Suppressor macrophage (primary cell): ENCODE data around the gene TRABD2A.
A peak's percentile ranks its signal among the peaks of the same experiment; 100 is the strongest.
"Not testable (repeated sequence)": the region's sequence is repeated elsewhere in the genome, so short reads cannot be mapped to it uniquely, and the experiment has no call there.

Experiments used
- DNase-seq, 4 experiments: peaks; one replicate each; pipeline ENCODE4 v3.0.0-alpha.2; 2020 to 2022
- total RNA-seq, 17 experiments: gene quantifications; one replicate each; lab custom pipeline; 2026; ENCODE audit warnings: mixed read lengths in 6 of 17, inconsistent platforms in 3 of 17; lab: John Stamatoyannopoulos, UW

Gene TRABD2A, protein sequence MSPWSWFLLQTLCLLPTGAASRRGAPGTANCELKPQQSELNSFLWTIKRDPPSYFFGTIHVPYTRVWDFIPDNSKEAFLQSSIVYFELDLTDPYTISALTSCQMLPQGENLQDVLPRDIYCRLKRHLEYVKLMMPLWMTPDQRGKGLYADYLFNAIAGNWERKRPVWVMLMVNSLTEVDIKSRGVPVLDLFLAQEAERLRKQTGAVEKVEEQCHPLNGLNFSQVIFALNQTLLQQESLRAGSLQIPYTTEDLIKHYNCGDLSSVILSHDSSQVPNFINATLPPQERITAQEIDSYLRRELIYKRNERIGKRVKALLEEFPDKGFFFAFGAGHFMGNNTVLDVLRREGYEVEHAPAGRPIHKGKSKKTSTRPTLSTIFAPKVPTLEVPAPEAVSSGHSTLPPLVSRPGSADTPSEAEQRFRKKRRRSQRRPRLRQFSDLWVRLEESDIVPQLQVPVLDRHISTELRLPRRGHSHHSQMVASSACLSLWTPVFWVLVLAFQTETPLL
- total RNA-seq = 0.90 to 8.5 (median 2.3) reads per million in 17 experiments

DNA sequence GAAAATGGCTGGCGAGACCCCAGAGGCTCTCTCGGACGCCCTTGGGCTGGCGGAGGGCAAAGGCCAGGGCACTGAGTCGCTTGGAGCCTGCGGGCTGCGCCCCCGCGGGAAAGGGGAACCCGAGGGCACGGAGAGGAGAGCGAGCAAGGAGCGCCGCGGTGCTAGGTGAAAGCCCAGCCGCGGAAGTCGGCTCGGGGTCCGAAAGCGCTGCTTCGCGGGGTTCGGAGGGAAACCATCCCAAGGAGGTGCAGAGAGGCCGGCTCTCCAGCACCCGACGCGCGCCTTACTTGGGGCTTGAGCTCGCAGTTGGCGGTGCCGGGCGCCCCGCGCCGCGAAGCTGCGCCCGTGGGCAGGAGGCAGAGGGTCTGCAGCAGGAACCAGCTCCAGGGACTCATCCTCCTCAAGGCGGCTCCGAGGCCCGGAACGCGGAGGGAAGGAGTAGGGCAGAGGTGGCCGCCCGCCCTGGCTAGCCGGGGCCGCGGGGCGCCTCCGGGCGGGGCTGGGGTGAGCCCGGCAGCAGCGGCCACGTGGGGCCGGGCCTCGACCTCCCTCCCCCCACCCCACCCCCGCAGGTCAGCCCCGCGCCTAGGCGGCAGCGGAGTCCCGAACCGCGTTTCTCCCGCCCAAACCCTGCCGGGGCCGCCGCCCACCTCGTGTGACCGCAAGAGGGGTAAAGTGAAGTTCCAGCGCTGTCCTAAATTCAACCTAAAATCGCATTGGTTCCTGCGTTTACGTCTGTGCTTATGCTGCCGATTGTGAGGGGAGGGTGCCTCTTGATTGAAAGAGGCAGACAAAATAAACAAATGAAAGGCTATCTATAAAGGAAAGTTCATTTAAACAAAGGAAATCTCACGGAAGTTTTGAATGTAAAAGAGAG is at the start of gene TRABD2A:
Gene TRABD2A (minus strand): TSS at position 440 of the 877 bp plus-strand sequence. CDS start 45 bp downstream, at position 395.
- DNase-seq = peak; percentile 38 to 74 (median 53)

DNA sequence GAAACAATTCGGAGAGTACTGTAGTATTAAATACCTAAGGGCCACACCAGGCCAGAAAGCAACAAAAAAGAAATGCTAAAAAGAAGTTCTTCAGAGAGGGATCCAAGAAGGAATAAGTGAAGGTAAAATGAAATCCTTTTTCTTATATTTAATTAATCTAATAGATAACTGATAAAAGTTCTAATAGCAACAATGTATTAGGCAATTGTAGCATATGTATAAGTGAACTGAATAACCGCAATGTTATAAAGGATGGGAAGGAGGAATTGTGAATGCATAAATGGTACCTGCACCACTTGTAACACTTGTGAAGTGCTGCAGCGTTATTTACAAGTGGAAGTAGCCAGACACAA is 46.4 kb upstream of the TRABD2A start:
- DNase-seq = no peak

DNA sequence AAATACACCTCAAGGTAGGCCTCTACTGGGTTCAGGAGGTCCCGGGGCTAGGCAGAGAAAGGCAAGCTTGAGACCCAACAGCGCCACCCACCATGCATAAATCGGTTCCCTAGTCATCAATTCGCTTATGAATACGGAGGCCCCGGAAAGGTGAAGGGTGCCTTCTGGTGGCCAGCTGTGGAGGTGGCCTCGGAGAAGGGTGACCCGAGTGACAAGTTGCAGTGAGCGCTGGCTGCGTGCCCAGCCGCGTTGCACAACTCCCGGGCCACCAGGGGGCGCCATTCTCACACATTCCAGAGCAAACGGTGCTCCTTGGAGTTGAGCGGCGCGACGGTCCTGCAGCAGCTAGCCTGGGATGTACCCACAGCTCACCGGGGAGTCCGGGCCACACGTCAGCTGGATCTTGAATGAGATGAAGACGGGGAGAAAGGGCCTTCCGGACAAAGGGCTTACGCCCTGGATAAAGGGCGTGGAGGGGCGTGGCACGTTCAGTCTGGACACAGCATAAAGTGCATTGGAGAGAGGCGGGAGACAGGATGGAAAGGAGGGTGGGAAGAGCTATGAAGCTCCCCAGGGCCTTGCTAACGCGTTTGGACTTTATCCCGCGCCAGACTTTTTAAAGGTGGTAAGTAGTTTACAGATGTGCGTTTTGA is 45.0 kb upstream of the TRABD2A start:
- peak; percentile 97 to 99 (median 98) for DNase-seq

DNA sequence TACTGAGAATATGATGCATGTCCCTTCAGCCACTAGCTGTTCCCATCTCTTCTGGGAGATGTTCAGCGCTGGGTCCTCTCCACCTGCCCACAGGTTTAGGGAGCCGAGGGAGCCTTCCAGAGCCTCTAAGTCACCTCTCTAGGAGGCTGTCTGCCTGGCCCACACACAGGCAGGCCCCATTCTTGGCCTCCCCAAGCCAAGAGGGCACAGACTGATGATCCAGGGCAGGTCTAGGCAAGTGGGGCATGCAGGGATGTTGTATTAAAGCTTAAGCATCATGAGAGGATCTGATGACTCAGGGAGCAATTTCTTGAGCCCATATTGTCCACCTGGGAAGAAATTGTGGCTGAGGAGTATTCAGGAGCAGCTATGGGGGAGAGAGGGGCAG is 44.4 kb upstream of the TRABD2A start:
- DNase-seq = no peak

DNA sequence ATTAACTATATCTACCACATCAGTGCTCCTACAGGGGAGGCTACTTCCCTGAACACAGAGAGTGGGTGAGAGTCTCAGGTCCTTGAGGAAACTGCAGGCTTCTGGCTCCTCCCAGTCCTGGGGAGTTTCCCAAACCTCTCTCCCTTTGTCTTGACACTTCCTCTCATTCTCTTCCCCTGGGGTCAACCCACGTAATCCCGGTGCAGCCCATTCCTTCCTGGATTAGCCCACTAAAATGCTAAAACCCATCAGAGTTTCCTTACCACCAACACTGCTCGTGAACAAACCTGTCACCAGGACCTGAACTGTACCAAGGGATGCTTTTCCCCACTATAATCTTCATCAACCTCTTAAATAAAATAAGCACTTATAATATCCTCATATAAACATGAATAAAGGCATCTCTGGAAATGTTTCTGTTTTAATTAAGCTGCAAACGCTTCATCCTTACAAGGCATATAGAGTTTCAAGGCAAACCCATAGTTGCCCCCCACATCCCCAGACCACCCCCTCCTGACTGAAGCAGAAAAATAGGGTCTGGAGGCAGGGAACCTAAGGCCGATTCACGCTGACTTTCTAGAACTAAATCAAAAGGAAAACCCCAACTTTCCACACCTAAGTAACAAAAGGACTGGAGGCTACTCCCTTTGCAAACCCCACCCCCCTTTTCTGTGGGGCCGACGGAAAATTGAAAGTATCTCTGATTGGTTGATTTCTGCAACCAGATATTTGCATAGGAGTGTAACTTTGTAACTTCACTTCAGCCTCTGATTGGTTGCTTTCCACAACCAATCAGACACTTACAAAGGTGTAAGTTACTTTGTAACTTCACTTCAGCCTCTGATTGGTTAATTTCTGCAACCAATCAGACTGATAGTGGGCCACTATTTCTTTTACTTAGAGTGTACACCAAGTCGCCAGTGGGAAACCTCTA is 43.6 kb upstream of the TRABD2A start:
- DNase-seq = peak; percentile 60 to 84 (median 82)

DNA sequence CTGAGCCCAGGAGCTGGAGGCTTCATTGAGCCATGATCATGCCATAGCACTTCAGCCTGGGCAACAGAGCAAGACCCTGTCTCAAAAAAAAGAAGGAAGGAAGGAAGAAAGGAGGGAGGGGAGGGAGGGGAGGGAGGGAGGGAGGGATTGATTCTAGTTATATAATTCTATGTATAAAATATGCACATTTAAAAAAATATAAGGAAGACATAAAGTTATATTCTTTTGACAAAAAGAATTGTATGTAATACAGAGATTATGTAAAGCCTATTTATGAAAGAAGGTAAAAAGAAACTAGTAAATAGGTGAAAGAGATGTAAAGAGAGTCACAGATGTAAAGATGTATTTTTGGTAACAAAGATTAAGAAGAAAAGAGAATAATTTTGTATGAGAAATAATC is 42.1 kb upstream of the TRABD2A start:
- DNase-seq = no peak

DNA sequence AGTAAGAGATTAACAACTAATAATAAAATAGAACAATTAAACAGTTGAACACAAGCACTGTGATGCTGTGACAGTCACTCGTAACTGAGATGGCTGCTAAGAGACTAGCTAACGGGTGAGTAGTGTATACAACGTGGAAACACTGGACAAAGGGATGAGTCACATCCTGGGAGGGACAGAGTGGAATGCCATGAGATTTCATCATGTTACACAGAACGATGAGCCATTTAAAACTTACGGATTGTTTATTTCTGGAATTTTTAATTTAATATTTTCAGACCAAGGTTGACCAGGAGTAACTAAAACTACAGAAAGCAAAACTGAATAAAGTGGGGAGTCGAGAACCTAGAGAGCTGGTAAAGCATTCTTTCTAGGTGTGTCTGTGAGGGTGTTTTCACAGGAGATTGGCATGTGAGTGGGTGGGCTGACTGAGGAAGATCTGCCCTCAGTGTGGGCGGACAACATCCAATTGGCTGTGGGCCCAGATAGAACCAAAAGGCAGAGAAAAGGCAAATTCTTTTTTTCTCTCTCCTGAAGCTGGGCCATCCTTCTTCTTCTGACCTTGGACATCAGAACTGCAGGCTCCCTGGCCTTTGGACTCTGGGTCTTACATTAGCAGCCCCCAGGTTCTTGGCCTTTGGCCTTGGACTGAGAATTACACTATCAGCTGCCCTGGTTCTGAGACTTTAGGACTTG is 39.1 kb upstream of the TRABD2A start:
- DNase-seq = peak; percentile 72 to 91 (median 86)

DNA sequence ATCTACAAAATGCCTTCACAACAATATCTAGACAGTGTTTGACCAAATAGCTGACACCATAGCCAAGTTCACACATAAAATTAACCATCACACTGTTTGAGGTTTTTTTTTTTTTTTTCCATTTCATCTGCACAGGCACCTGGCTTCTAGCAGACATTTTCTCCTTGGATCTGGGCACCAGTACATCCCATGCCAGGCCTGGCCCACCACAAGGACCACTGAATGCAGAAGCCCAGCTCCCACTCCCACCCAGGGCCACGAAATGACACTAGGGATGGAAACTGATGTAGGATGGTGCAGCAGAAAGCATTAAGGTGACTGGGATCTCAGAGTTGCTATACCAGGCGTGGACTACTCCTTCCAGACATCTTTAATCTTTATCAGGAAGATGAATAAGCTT is 37.5 kb upstream of the TRABD2A start:
- DNase-seq = no peak

DNA sequence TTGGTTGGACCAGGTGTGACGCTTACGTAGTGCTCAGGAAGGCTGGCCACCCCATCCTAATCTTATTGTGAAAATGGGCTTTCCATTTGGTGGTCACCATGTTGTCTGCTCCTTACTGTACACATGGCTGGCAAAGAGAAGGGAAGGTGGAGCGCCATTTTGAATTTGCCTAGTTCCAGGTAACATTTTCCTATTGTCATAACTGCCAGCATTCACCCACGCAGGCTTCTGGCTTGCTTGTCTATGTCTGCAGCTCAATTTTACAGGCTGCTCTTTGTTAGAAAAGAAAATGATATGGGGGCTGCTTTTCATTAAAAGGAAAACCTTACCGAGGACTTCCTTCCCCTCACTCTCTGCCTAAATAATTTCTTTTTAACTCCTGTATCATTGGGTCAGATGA is 36.9 kb upstream of the TRABD2A start:
- DNase-seq = not testable (repeated sequence)

DNA sequence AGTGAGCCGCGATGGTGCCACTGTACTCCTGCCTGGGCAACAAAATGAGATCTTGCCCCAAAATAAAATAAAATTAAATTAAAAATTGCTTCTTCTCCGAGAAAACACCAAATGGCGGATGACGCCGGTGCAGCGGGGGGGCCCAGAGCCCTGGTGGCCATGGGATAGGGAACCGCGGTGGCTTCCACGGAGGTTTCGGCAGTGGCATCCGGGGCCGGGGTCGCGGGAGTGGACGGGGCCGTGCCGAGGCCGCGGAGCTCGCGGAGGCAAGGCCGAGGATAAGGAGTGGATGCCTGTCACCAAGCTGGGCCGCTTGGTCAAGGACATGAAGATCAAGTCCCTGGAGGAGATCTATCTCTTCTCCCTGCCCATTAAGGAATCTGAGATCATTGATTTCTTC is 34.8 kb upstream of the TRABD2A start:
- DNase-seq = not testable (repeated sequence)

DNA sequence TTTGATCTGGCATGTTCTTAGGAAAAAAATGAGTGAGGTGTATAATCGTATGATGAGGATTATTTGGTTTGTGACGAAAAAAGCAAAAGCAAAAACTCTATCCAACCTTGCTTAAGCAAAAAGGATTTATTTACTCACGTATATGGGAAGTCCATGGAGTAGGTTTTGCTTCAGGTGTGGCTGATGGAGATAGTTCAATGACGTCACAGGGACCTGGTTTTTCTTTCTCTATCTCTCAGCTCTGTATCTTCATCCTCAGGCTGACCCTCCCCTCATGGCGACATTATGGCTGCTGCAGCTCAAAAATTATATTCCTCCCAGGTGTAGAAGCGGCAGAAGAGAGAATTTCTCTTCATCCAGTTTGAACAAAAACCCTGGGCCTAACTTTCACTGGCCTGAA is 33.5 kb upstream of the TRABD2A start:
- DNase-seq = no peak

DNA sequence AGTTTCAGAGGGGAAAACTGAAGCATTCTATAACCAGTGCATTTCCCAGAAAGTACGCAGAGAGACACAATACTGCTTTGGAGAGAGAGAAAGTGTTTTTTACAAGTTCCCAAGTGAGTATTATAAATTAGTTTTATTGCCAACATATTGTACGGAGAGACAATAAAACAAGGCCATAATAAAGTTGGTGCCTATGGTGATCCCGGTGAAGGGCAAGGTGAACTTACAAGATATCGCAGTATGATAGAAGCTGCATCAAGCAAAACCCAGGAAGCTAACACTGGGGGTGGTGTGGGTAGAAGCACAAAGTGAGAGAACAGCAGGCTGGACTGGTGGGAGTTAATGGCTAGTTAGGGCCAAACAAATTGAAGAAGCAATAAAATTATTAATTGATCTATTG is 32.1 kb upstream of the TRABD2A start:
- DNase-seq = no peak

DNA sequence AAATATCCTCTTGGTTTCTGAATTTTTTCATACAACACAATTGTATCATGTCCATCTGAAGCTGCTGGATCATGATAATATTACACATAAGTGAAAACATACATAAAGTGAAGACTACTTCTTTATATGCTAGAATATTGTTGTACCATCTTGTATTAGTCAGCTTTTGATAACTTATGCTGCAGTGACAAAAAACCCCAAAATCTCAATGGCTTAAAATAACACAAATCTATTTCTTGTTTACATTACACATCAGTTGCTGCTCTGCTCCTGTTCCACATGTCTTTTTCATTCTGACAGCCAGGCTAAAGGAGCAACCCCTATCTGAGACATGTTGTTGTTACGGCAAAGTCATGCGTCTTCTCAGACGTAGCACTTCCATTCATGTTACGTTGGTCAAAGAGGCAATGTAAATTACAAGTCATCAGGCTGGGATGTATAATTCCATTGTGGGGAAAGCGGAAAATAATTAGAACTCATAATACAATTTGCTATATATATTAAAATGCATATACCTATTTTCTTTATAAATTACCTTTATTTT is 30.3 kb upstream of the TRABD2A start:
- no peak for DNase-seq

DNA sequence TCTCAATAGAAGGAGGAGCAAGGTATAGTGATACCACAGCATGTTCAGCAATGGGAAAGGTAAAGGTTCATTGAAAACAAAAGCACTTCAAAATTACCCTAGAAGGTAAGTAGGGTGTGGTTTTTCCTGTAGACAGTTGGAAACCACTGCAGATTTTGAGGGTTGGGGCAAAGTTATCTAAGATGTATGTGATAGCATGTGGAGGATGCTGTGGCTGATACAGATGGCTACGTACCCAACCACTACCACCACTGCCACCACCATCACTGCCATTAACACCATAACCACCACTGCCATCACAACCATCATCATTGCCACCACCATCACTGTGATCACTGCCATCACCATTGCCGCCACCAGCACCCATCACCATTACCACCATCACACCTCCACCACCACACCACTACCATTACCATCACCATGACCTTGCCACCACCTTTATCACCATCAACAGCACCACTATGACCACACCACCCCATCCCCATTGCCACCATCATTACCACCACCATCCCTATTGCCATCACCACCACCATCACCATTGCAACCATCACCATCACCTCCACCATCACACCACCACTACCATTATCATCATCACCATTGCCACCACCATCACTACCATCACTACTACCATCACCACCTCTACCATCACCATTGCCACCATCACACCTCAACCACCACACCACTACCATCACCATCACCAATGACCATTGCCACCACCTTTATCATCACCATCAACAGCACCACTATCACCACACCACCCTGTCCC is 28.2 kb upstream of the TRABD2A start:
- DNase-seq = no peak

DNA sequence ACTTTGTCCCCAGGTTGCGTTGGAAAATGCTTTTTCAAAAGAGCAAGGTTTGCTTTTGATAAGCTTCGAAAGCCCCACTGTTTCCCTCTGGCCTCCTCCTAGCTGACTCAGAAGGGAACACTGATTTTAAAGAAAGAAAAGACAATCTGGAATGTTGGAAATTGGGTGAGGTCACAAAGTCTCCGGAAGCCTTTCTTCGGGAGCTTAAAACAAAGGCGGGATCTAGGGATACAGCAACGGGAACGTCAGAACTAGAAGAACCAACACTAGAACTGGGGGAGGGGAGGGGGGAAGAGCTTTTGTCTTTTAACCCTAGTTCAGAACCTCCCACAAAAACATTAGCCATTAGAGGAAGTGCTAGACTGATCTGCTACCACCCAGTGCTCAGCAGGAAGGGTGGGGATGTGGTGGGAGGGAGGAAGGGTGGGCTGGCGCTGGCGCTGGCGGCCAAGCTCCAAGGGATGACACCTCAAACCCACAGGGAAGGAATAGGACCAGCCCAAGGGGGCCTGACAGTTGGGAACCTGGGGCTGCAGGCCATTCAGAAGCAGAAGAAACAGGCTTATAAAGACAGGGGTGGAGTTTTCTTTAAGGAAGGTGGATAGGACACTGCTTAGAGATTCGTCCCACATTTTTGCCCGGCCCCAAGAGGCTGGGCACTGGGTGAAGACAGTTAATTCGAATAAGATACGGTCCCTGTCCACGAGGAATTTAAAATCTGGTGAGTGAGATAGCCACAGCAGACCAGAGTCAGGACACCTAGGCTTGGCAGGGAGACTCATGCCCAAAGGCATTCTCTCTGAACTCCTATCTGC is 26.2 kb upstream of the TRABD2A start:
- DNase-seq = peak; percentile 86 to 94 (median 93)

DNA sequence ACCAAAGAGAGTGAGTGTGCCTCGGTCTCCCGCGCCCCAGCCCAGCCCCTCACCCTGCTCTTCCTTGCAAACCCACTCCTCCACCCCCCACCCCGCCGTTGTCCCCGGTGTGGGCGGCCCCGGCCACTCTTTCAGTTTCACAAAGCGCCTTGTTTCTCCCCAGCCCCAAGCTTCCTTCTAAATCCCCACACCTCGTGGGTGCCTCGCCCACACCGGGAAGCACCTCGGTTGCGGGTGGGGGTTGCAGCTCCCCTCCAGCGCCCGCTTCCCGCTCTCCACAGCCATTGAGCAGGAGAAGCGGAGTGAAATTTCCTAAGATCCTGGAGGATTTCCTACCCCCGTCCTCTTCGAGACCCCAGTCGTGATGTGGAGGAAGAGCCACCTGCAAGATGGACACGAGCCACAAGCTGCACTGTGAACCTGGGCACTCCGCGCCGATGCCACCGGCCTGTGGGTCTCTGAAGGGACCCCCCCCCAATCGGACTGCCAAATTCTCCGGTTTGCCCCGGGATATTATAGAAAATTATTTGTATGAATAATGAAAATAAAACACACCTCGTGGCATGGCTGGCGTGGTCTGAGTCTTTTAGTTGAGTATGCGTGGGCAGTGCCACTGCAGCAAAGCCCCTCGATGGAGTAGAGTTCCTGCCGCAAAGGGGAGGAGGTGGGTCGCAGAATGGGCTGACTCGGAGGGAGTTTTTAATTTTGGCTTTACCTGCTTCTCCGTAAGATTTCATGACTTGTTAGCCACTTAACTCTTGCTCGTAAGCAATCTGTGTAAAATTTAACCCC is 25.4 kb upstream of the TRABD2A start:
- DNase-seq = peak; percentile 68 to 88 (median 80)

DNA sequence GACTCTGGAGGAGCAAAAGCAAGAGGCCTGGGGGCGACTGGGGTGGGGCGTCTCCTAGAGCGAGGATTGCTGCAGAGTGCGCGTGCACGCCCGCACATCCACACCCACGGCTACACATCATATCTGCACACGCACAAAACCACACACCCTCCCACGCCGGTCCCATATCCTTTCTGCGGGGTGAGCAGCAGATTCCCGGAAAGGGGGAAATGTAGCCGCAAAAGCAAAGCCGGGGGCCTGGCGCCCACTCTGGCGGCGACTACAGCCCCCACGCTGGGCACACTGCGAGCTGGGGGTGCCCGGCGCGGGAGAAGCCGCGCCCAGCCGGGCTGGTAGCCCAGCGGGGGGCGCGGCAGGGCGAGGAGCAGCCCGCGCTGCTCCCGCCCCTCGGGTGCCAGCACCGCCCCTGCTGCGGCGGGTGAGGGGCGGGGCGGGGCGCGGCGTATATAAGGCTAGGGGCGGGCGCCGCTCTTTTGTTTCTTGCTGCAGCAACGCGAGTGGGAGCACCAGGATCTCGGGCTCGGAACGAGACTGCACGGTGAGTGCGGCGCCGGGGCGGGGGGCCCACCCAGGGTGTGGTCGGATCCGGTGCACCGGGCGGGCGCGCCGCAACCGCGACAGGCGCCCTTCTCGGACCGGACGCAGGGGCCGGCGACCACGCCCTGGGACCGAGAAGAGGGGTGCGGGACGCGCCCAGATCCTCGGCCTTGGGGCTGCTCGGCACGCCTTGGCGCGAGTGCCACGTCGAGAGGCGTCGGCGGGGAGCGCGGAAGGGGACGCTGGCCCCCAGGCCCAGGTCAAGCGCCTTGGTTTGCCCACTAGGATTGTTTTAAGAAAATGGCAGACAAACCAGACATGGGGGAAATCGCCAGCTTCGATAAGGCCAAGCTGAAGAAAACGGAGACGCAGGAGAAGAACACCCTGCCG is 24.6 kb upstream of the TRABD2A start, which contains the start of gene TMSB10:
Gene TMSB10 (plus strand): TSS at position 476 of the 927 bp plus-strand sequence.
- DNase-seq = peak; percentile 91 to 96 (median 94)
